ENCODE measurements around the gene LINC00305.
A peak's percentile ranks its signal among the peaks of the same experiment; 100 is the strongest.

LINC00305 gene

GRCh38 chr18:64134044-64134747 lies 14.7 kb downstream of the LINC00305 start:
- DNase-seq (ENCODE audit: low read depth), result no peak
- TF ChIP-seq POLR2A (IDR thresholded peaks at IDR 0.05; ENCODE audit: extremely low read depth, insufficient read length), result no peak
- TF ChIP-seq, protein P1, sequence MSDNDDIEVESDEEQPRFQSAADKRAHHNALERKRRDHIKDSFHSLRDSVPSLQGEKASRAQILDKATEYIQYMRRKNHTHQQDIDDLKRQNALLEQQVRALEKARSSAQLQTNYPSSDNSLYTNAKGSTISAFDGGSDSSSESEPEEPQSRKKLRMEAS (IDR thresholded peaks at IDR 0.05; ENCODE audit: low read depth, low read length), result no peak
- TF ChIP-seq MYC (IDR thresholded peaks at IDR 0.05; ENCODE audit: low read depth, low read length), result no peak
- TF ChIP-seq, protein P2, sequence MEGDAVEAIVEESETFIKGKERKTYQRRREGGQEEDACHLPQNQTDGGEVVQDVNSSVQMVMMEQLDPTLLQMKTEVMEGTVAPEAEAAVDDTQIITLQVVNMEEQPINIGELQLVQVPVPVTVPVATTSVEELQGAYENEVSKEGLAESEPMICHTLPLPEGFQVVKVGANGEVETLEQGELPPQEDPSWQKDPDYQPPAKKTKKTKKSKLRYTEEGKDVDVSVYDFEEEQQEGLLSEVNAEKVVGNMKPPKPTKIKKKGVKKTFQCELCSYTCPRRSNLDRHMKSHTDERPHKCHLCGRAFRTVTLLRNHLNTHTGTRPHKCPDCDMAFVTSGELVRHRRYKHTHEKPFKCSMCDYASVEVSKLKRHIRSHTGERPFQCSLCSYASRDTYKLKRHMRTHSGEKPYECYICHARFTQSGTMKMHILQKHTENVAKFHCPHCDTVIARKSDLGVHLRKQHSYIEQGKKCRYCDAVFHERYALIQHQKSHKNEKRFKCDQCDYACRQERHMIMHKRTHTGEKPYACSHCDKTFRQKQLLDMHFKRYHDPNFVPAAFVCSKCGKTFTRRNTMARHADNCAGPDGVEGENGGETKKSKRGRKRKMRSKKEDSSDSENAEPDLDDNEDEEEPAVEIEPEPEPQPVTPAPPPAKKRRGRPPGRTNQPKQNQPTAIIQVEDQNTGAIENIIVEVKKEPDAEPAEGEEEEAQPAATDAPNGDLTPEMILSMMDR (IDR thresholded peaks at IDR 0.05; ENCODE audit: low read depth, low read length), result no peak
- H3K4me3 ChIP-seq (ENCODE audit: low read depth, low read length), result no peak overlapping the region

DNA sequence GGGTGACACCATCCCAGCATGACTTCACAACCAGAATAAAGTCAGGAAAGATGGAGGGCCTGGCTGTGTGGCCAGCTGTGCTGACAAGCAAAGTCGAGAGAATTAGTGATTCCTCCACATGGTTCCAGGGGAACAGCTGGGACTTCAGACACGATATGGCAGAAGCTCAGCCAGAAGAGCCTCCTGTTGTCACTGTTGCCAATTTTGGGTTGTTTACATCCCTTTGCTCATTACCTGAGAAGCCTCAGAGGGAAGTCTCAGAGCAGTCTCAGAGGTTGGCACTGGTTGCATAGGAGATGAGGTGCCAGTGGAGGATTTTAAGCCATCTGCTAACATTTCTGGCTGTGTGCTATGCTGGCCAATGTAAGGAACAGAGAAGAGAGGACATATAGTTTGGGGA lies 16.0 kb downstream of the LINC00305 start:
- TF ChIP-seq, protein P2 (IDR thresholded peaks at IDR 0.05; ENCODE audit: low read depth, low read length), result no peak
- TF ChIP-seq, protein P1 (IDR thresholded peaks at IDR 0.05; ENCODE audit: low read depth, low read length), result no peak
- TF ChIP-seq MYC (IDR thresholded peaks at IDR 0.05; ENCODE audit: low read depth, low read length) (no peak), POLR2A (IDR thresholded peaks at IDR 0.05; ENCODE audit: extremely low read depth, insufficient read length) (no peak)
- DNase-seq (ENCODE audit: low read depth), result no peak
- no peak overlapping the region for H3K4me3 ChIP-seq (ENCODE audit: low read depth, low read length)

DNA sequence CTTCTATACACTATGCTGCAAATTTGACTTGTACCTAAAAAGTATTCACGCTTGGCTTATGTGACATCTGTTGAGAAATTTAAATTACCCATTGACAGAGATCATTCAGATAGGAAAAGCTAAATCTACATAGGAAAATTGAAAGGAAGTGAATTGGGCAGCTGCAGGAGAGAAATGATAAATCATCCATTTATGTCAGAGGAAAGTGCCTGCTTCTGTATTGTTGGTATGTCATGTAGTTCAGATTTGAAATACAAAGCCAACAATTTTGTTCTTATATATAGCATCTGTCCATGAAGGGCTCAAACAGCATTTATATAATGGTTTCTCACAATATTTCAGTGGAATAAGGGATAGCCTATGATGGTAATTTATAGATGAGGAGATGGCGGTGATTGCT lies 17.6 kb downstream of the LINC00305 start:
- no peak overlapping the region for H3K4me3 ChIP-seq (ENCODE audit: low read depth, low read length)
- no peak for DNase-seq (ENCODE audit: low read depth)
- no peak for TF ChIP-seq MYC (IDR thresholded peaks at IDR 0.05; ENCODE audit: low read depth, low read length)
- no peak for TF ChIP-seq POLR2A (IDR thresholded peaks at IDR 0.05; ENCODE audit: extremely low read depth, insufficient read length)
- TF ChIP-seq, protein P2 (IDR thresholded peaks at IDR 0.05; ENCODE audit: low read depth, low read length), result no peak
- TF ChIP-seq, protein P1 (IDR thresholded peaks at IDR 0.05; ENCODE audit: low read depth, low read length), result no peak

DNA sequence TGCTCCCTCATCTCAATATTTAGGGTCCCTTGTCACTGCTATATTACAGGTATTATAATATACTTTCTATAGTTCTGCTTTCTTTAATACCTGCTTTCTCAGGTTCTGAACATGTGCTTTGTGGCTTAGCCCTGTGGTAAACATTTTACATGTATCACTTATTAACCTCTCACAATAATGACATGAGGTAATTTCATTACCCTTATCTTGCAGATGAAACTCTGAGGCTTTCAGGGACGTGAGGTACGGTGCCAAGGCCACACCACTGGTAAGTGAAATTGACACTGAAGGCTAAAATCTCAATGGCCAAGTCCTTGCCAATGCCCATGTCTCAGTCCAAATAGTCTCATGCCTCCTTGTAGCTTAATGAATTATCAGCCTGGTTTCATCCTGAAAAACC lies 21.7 kb downstream of the LINC00305 start:
- no peak for DNase-seq (ENCODE audit: low read depth)
- TF ChIP-seq POLR2A (IDR thresholded peaks at IDR 0.05; ENCODE audit: extremely low read depth, insufficient read length) (no peak), MYC (IDR thresholded peaks at IDR 0.05; ENCODE audit: low read depth, low read length) (no peak)
- TF ChIP-seq, protein P1 (IDR thresholded peaks at IDR 0.05; ENCODE audit: low read depth, low read length), result no peak
- TF ChIP-seq, protein P2 (IDR thresholded peaks at IDR 0.05; ENCODE audit: low read depth, low read length), result no peak
- no peak overlapping the region for H3K4me3 ChIP-seq (ENCODE audit: low read depth, low read length)

DNA sequence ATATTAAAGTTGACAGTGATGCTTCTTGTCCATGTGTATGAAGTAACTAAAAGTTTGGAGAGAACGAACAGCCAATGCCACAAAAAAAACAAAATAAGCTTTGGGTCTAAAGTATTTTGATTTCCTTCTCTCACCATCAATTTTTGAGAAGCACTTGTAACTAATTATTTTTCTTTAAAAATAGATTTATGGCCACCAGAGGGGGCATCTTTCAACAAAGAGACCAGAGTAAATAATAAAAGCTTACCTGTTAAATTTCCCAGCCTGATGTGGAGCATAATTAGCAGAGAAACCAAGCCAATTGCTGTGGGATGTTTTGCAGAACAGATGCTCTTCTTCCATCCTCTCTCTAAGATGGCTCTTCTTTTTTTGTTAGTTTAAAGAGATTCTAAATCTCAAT lies 29.0 kb downstream of the LINC00305 start:
- TF ChIP-seq POLR2A (IDR thresholded peaks at IDR 0.05; ENCODE audit: extremely low read depth, insufficient read length) (no peak), MYC (IDR thresholded peaks at IDR 0.05; ENCODE audit: low read depth, low read length) (no peak)
- TF ChIP-seq, protein P2 (IDR thresholded peaks at IDR 0.05; ENCODE audit: low read depth, low read length), result no peak
- TF ChIP-seq, protein P1 (IDR thresholded peaks at IDR 0.05; ENCODE audit: low read depth, low read length), result no peak
- no peak overlapping the region for H3K4me3 ChIP-seq (ENCODE audit: low read depth, low read length)
- DNase-seq (ENCODE audit: low read depth), result peak; percentile 7

Measured in NB4 (cell line).